IPS-15b (cell line): ENCODE results near the gene FCMR.
"Not testable (repeated sequence)": the region's sequence is repeated elsewhere in the genome, so short reads cannot be mapped to it uniquely, and the experiment has no call there.

ENCODE experiments used
- H3K27me3 ChIP-seq: one replicate; pipeline ENCODE4 v1.6.1; 2013; ENCODE audit warnings: low read length; ENCODE audit not compliant: control insufficient read depth, insufficient read depth
- H3K36me3 ChIP-seq: one replicate; pipeline ENCODE4 v1.6.1; 2013; ENCODE audit warnings: low read length; ENCODE audit not compliant: control insufficient read depth, insufficient read depth
- H3K4me1 ChIP-seq: one replicate; pipeline ENCODE4 v1.6.1; 2013; ENCODE audit warnings: mild to moderate bottlenecking, low read length; ENCODE audit not compliant: control insufficient read depth, insufficient read depth
- H3K4me3 ChIP-seq: one replicate; pipeline ENCODE4 v1.5.1; 2013; ENCODE audit warnings: low read depth, low read length
- H3K9ac ChIP-seq: one replicate; pipeline ENCODE4 v1.6.1; 2013; ENCODE audit warnings: low read depth, mild to moderate bottlenecking, low read length
- H3K9me3 ChIP-seq: one replicate; pipeline ENCODE4 v1.6.1; 2013; ENCODE audit warnings: mild to moderate bottlenecking, low read length; ENCODE audit not compliant: control insufficient read depth, insufficient read depth

The FCMR gene

DNA sequence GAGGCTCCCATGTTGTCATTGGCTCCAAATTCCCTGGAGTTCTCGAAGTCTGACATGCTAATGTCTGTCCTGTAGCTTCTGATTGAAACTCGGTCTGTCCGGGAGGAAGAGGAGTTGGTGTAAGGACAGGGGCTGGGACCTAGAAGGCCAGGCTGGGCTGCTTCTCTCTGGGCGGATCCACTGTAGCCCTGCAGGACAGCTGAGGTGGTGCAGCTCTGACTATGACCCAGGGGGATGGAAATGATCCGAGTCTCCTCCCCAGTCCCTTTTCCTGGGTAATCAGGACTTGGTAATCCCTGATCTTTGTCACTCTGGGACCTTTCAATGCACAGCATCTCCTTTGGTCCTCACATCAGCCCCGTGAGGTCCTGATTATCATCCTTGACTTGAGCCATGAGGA is 10.0 kb upstream of the FCMR start:
- H3K36me3 ChIP-seq = no peaks in the 10 kb centered on the region
- H3K4me1 ChIP-seq = no peaks in the 10 kb centered on the region
- no peak overlapping the region for H3K9ac ChIP-seq
- no peaks in the 10 kb centered on the region for H3K9me3 ChIP-seq
- H3K4me3 ChIP-seq = no peak overlapping the region
- no peaks in the 10 kb centered on the region for H3K27me3 ChIP-seq

DNA sequence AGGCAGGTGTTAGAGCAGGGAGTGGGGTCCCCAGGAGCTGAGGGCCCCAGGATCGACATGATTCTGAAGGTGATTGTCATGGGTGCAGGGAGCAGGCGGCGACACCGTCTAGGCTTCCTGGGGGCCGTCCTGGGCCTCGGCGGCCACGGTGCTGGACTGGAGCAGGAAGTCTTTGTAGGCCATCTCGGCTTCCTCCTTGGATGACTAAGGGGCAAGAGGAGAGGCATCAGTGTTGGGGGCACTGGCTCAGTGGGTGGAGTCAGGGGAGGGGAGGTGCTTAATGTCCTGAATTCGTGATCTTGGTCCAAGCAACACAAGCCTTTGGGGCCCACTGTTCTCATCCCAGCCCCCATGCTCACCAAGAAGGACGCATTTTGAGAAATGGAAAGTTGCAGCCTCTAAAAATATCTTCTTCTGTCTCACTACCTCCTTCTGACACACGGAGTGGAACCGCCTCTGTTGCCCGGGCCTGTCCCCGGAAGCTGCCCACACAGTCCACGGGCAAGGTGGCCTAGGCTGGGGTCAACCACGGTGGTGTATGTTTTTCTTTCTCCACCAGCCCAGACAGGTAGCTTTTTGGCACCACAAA is 8.6 kb upstream of the FCMR start:
- H3K27me3 ChIP-seq = no peaks in the 10 kb centered on the region

DNA sequence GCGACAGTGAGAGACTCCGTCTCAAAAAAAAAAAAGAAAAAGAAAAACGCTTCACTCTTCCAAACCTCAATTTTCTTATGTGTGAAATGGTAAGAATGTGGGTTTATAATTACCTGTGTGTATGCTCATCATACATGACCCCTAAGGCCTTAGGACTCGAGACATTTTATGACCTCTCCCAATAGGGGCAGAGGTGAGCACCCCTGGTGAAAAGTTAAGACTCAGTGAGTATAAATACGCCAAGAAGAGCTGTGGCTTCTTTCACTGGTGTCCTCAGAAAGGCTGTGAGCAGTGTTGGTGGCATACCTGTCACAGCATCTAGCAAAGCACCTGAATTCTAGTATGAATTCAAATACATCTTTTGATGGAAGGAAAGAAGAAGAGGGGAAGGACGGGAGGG is 7.8 kb upstream of the FCMR start:
- no peaks in the 10 kb centered on the region for H3K9me3 ChIP-seq
- no peak overlapping the region for H3K4me3 ChIP-seq
- no peaks in the 10 kb centered on the region for H3K27me3 ChIP-seq
- H3K36me3 ChIP-seq = no peaks in the 10 kb centered on the region
- H3K9ac ChIP-seq = no peak overlapping the region
- H3K4me1 ChIP-seq = no peaks in the 10 kb centered on the region

More for the DNA sequence above, 8.6 kb upstream of the FCMR start:
- Histone ChIP-seq H3K9ac (no peak overlapping the region), H3K4me3 (no peak overlapping the region), H3K36me3 (no peaks in the 10 kb centered on the region), H3K4me1 (no peaks in the 10 kb centered on the region), H3K9me3 (no peaks in the 10 kb centered on the region)

DNA sequence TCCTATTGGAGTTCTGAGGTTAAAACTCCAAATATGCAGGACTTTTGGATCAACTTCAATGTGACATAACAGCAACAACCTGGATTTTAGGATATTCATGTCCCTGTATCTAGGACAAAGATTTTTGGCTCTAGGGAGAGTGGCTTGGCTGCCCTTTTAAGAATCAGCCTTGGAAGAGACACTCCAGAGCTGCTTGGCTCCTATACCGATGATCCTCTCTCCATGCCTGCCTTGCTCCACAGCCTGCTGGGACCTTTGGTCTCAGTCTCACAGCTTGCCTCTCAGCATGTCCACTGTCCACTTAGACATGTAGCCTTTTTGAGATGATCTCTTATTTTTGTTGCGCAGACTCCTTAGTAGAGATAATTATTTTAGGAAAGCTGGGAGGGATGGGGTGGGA is 4.5 kb upstream of the FCMR start:
- no peaks in the 10 kb centered on the region for H3K27me3 ChIP-seq
- H3K4me1 ChIP-seq = no peaks in the 10 kb centered on the region
- H3K9ac ChIP-seq = no peak overlapping the region
- H3K4me3 ChIP-seq = no peak overlapping the region
- no peaks in the 10 kb centered on the region for H3K36me3 ChIP-seq
- H3K9me3 ChIP-seq = no peaks in the 10 kb centered on the region

DNA sequence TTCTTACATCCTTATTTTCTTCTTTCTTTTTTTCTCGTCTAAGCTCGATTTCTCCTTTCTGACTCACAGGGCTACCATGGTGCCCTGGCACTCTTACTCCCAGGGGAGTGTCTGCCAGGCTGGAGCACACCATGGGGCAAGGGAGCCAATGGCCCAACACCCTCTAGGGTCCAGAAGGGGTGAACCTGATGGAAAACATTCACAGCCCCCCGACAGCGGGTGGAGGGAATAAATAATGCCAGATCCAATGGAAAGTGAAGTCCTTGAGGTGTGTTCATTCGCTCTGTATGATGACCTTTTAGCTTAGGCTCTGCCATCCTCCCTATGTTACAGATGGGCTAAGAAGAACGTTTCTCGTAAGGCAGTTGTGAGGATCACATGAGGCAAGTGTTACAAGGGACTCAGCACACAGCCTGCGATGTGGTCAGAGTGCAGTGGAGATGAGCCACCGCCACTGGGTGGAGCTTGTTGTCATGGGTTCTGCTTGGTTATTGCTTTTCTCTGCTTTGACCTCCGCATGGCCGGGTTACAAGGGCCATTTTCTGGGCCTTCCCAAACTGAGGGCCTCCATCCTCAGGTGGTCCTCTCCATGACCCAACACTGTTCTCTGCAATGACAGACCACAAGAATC is 3.5 kb upstream of the FCMR start:
- Histone ChIP-seq H3K9me3 (no peaks in the 10 kb centered on the region), H3K27me3 (no peaks in the 10 kb centered on the region), H3K4me3 (no peak overlapping the region), H3K4me1 (no peaks in the 10 kb centered on the region), H3K36me3 (no peaks in the 10 kb centered on the region), H3K9ac (no peak overlapping the region)

DNA sequence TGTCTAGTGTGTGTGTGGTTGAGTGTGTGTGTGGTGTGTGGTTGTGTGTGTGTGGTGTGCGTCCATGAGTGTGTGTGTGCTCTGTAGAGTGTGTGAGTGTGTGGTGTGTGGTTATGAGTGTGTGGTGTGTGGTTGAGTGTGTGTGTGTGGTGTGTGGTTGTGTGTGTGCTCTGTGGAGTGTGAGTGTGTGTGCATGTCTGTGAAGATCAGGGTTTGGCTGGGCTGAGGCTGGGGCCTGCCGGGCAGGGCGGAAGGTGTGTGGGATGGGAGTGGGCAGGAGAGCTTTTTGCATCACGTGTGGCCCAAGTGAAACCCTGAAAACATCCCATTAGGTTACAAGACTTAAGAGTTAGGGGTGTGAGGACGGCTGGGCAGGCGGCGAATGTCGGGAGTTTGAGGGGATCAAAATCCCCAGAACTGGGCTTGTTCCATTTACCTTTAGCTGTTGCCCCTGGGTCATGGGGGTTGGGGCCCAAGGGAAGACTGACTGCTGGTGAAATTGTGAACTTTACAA is 2.9 kb upstream of the FCMR start:
- no peaks in the 10 kb centered on the region for H3K9me3 ChIP-seq
- H3K4me1 ChIP-seq = no peaks in the 10 kb centered on the region
- H3K27me3 ChIP-seq = no peaks in the 10 kb centered on the region
- H3K36me3 ChIP-seq = no peaks in the 10 kb centered on the region
- H3K9ac ChIP-seq = no peak overlapping the region
- no peak overlapping the region for H3K4me3 ChIP-seq

DNA sequence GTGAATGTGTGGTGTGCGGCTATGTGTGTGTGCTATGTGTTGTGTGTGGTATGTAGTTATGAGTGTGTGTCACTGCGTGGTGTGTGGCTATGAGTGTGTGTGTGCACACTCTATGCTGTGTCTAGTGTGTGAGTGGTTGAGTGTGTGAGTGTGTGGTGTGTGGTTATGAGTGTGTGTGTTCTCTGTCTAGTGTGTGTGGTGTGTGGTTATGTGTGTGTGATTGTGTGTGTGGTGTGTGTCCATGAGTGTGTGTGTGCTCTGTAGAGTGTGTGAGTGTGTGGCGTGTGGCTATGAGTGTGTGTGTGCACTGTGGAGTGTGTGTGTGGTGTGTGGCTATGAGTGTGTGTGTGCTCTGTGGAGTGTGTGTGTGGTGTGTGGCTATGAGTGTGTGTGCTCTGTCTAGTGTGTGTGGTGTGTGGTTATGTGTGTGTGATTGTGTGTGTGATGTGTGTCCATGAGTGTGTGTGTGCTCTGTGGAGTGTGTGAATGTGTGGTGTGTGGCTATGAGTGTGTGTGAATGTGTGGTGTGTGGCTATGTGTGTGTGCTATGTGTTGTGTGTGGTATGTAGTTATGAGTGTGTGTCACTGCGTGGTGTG is 2.3 kb upstream of the FCMR start:
- H3K9me3 ChIP-seq, H3K9ac ChIP-seq, H3K4me3 ChIP-seq, H3K36me3 ChIP-seq, H3K4me1 ChIP-seq, H3K27me3 ChIP-seq: not testable (repeated sequence)

DNA sequence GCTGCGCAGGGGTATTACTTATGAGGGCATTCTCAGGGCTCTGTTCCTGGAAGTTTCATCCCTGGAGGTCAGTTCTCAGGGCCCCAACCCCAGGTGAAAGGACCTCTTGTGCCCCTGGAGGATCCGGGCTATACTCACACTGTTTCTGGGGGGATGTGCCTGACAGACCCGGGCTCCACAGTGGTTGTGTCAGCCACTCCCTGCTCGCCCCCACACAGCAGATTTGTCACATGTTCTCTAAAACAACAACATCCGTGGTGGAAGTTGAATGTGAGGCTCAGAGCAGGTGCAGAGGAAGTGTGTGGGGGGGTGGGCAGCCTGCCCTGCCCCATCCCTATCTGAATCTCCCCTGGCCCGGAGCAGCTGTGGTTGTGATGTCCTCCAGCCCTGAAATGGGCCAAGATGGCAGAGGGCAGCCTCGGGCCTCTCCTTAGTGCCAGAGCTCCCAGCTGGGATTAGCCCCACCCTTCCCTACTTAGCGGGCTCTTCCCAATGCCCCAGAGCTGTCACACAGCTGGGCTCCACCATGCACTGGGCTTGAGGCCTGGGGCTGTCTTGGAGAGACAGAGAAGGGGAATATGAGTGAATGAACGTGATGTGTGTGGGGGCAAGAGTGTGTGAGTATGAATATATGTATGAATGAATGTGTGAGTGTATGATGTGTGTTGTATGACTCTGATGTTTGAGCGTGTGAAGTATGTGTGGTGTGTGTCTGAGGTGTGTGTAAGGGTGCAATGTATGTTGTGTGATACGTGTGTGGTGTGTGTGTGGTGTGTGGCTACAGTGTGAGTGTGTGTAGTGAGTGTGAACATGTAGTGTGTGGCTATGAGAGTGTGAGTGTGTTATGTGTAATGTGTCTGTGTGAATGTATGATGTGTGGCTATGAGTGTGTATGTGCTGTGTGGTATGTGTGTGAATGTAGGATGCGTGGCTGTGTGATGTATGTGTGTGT is 1.5 kb upstream of the FCMR start:
- H3K9ac ChIP-seq = no peak overlapping the region
- H3K27me3 ChIP-seq = no peaks in the 10 kb centered on the region
- no peaks in the 10 kb centered on the region for H3K9me3 ChIP-seq
- H3K4me1 ChIP-seq = no peaks in the 10 kb centered on the region
- H3K4me3 ChIP-seq = no peak overlapping the region
- no peaks in the 10 kb centered on the region for H3K36me3 ChIP-seq

DNA sequence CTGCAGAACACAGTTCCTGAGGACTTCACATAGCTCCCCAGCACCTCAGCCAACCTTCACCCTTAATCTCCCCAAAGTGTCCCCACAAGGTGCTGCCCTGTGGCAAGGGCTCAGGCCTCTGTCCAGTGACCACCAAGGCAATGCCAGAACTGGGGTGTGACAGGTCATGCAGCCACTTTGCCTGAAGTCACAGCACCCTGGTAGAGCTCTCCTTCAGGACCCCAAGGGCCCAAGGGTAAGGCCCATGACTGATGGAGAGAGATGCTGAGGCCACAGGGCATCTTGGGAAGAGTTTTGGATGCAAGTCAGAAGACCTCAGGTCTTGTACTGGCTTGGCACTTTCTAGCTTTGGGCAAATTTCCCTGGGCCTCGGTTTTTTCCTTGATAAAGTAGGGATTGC is 783 bp upstream of the FCMR start:
- Histone ChIP-seq H3K27me3 (no peaks in the 10 kb centered on the region), H3K4me3 (no peak overlapping the region), H3K36me3 (no peaks in the 10 kb centered on the region), H3K4me1 (no peaks in the 10 kb centered on the region), H3K9ac (no peak overlapping the region), H3K9me3 (no peaks in the 10 kb centered on the region)

DNA sequence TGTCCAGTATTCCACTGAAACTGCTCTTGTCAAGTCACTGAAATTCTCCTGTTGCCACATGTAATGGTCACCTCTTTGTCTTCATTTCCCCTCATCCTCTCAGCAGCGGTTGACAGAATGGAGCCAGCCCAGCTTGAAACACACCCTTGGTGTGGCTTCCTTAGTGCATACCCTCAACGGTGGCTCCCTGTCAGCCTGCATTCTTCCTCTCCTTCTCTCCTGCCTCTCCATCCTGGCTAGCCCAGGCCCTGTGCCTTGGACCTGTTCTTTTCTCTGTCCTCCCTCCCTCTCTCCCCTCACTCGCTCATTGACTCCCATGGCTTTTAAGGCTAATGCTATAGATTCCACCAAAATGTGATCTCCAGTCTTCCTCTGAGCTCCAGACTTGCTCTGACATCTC is 3.7 kb downstream of the FCMR start:
- no peaks in the 10 kb centered on the region for H3K4me1 ChIP-seq
- no peaks in the 10 kb centered on the region for H3K9me3 ChIP-seq
- H3K27me3 ChIP-seq = no peaks in the 10 kb centered on the region
- H3K36me3 ChIP-seq = no peaks in the 10 kb centered on the region
- H3K9ac ChIP-seq = no peak overlapping the region
- no peak overlapping the region for H3K4me3 ChIP-seq

DNA sequence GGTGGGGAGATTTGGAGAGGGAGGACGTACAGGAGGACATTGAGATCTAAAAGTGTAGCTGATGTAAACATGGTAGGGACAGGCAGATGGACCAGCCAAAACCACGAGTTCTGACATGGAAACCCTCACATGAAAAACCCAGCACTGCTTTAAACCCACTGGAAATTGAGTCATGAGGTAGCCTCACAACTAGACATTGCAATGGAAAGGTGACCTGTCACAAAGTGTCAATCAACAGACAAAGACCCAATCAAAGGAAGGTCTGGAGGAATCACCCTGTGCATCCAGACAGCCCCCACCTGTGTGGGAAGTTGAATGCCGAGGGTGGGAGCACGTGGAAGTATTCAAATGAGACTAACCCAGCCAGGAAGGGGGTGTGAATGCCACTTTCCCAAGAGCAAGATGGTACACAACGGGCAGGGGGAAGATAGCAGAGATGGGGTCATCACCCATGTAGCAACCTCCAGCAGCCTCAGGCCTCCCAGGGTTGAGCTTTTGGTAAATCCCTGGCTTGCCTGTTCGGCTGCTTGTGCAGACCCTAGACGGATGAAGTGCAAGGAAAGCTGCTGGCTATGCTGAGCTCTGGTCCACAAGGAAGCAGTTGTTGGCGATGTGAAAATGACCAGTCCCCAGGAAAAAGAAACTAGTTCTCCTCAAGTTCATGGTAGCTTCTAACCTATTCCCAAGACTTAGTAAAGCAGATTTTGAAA is 5.6 kb downstream of the FCMR start:
- peaks cover 3% of the 10 kb centered on the region for H3K27me3 ChIP-seq
- H3K9me3 ChIP-seq = no peaks in the 10 kb centered on the region
- H3K4me1 ChIP-seq = no peaks in the 10 kb centered on the region
- H3K4me3 ChIP-seq = no peak overlapping the region
- no peak overlapping the region for H3K9ac ChIP-seq
- H3K36me3 ChIP-seq = no peaks in the 10 kb centered on the region
